Measurements from ENCODE around the gene UACA. TPM values are rescaled to one million over a fixed set of nuclear protein-coding genes. Genes with fewer than 3 reads are reported as not detected.
A peak's percentile ranks its signal among the peaks of the same experiment; 100 is the strongest.
"Not testable (repeated sequence)": the region's sequence is repeated elsewhere in the genome, so short reads cannot be mapped to it uniquely, and the experiment has no call there.

The UACA gene
- total and polyA plus RNA-seq, 4 donors = 59.6 to 185 (median 123) TPM

GRCh38 chr15:70752193-70752635, 11.1 kb downstream of the UACA start:
- Histone ChIP-seq H3K27ac (ENCODE audit: low read depth in 1 of 2, low read length in 2 of 2) (no peak overlapping the region), H3K36me3 (ENCODE audit: control insufficient read depth in 1 of 2, insufficient read depth in 2 of 2, low read length in 1 of 2) (no peaks in the 10 kb centered on the region), H3K9me3 (ENCODE audit: control insufficient read depth, low read length) (no peaks in the 10 kb centered on the region), H3K27me3 (ENCODE audit: control insufficient read depth in 1 of 2, insufficient read depth in 2 of 2, low read length in 1 of 2) (no peaks in the 10 kb centered on the region), H3K4me3 (ENCODE audit: low read length in 2 of 2) (no peak overlapping the region), H3K4me1 (ENCODE audit: control insufficient read depth in 1 of 2, insufficient read depth in 2 of 2, low read length in 2 of 2) (peaks cover 4 to 8% of the 10 kb centered on the region in 2 donors)
- DNase-seq = no peak
- WGBS, 2 donors = 26 to 33% methylated on average over 4 of the region's 4 CpGs
- ATAC-seq (ENCODE audit: low FRiP score) = no peak
- intact Hi-C loops (cut with DNase I) = no loop called here

GRCh38 chr15:70750203-70750869, 13.0 kb downstream of the UACA start:
- no peaks in the 10 kb centered on the region for H3K9me3 ChIP-seq (ENCODE audit: control insufficient read depth, low read length)
- DNase-seq (no peak), ATAC-seq (ENCODE audit: low FRiP score) (no peak)
- 88% methylated on average over 8 of the region's 8 CpGs for WGBS, 2 donors
- H3K36me3 ChIP-seq (ENCODE audit: control insufficient read depth in 1 of 2, insufficient read depth in 2 of 2, low read length in 1 of 2) = no peaks in the 10 kb centered on the region
- peaks cover 4 to 8% of the 10 kb centered on the region in 2 donors for H3K4me1 ChIP-seq (ENCODE audit: control insufficient read depth in 1 of 2, insufficient read depth in 2 of 2, low read length in 2 of 2)
- no peak overlapping the region for H3K27ac ChIP-seq (ENCODE audit: low read depth in 1 of 2, low read length in 2 of 2)
- no peak overlapping the region for H3K4me3 ChIP-seq (ENCODE audit: low read length in 2 of 2)
- intact Hi-C loops (cut with DNase I) = no loop called here
- no peaks in the 10 kb centered on the region for H3K27me3 ChIP-seq (ENCODE audit: control insufficient read depth in 1 of 2, insufficient read depth in 2 of 2, low read length in 1 of 2)

GRCh38 chr15:70748281-70748747, 15.0 kb downstream of the UACA start:
- Histone ChIP-seq H3K4me3 (ENCODE audit: low read length in 2 of 2) (no peak overlapping the region), H3K27me3 (ENCODE audit: control insufficient read depth in 1 of 2, insufficient read depth in 2 of 2, low read length in 1 of 2) (no peaks in the 10 kb centered on the region), H3K36me3 (ENCODE audit: control insufficient read depth in 1 of 2, insufficient read depth in 2 of 2, low read length in 1 of 2) (no peaks in the 10 kb centered on the region), H3K4me1 (ENCODE audit: control insufficient read depth in 1 of 2, insufficient read depth in 2 of 2, low read length in 2 of 2) (peaks cover 7 to 8% of the 10 kb centered on the region in 2 donors), H3K9me3 (ENCODE audit: control insufficient read depth, low read length) (no peaks in the 10 kb centered on the region), H3K27ac (ENCODE audit: low read depth in 1 of 2, low read length in 2 of 2) (no peak overlapping the region)
- peak; percentile 82 for ATAC-seq (ENCODE audit: low FRiP score)
- DNase-seq = peak; percentile 86 to 93
- intact Hi-C loops (cut with DNase I) = loop anchor here in 1 of 2 donors (10.0 kb wide), 1 partner anchor 56 kb away; no protein-coding TSS in a partner anchor
- WGBS, 2 donors = 14 to 16% methylated on average over 3 of the region's 3 CpGs

GRCh38 chr15:70746598-70746997, 16.8 kb downstream of the UACA start:
- H3K27me3 ChIP-seq (ENCODE audit: control insufficient read depth in 1 of 2, insufficient read depth in 2 of 2, low read length in 1 of 2); DNase-seq; H3K9me3 ChIP-seq (ENCODE audit: control insufficient read depth, low read length); H3K4me1 ChIP-seq (ENCODE audit: control insufficient read depth in 1 of 2, insufficient read depth in 2 of 2, low read length in 2 of 2); H3K27ac ChIP-seq (ENCODE audit: low read depth in 1 of 2, low read length in 2 of 2); ATAC-seq (ENCODE audit: low FRiP score); H3K4me3 ChIP-seq (ENCODE audit: low read length in 2 of 2); H3K36me3 ChIP-seq (ENCODE audit: control insufficient read depth in 1 of 2, insufficient read depth in 2 of 2, low read length in 1 of 2): not testable (repeated sequence)
- intact Hi-C loops (cut with DNase I) = loop anchor here in 1 of 2 donors (10.0 kb wide), 1 partner anchor 58 kb away; no protein-coding TSS in a partner anchor

GRCh38 chr15:70742928-70743327, 20.4 kb downstream of the UACA start:
- DNase-seq (no peak), ATAC-seq (ENCODE audit: low FRiP score) (peak; percentile 36)
- H3K36me3 ChIP-seq (ENCODE audit: control insufficient read depth in 1 of 2, insufficient read depth in 2 of 2, low read length in 1 of 2) = no peaks in the 10 kb centered on the region
- intact Hi-C loops (cut with DNase I) = loop anchor here in 1 of 2 donors (10.0 kb wide), 1 partner anchor 62 kb away; no protein-coding TSS in a partner anchor
- H3K27ac ChIP-seq (ENCODE audit: low read depth in 1 of 2, low read length in 2 of 2) = peak overlapping the region in 1 of 2 donors; percentile 12
- H3K9me3 ChIP-seq (ENCODE audit: control insufficient read depth, low read length) = no peaks in the 10 kb centered on the region
- peaks cover 3 to 7% of the 10 kb centered on the region in 2 donors for H3K4me1 ChIP-seq (ENCODE audit: control insufficient read depth in 1 of 2, insufficient read depth in 2 of 2, low read length in 2 of 2)
- H3K27me3 ChIP-seq (ENCODE audit: control insufficient read depth in 1 of 2, insufficient read depth in 2 of 2, low read length in 1 of 2) = no peaks in the 10 kb centered on the region
- 18 to 28% methylated on average over 3 of the region's 3 CpGs for WGBS, 2 donors
- no peak overlapping the region for H3K4me3 ChIP-seq (ENCODE audit: low read length in 2 of 2)

- Histone ChIP-seq H3K9me3 (ENCODE audit: control insufficient read depth, low read length) (no peaks in the 10 kb centered on the region), H3K27me3 (ENCODE audit: control insufficient read depth in 1 of 2, insufficient read depth in 2 of 2, low read length in 1 of 2) (no peaks in the 10 kb centered on the region), H3K36me3 (ENCODE audit: control insufficient read depth in 1 of 2, insufficient read depth in 2 of 2, low read length in 1 of 2) (no peaks in the 10 kb centered on the region), H3K4me1 (ENCODE audit: control insufficient read depth in 1 of 2, insufficient read depth in 2 of 2, low read length in 2 of 2) (peaks cover 3 to 8% of the 10 kb centered on the region in 2 donors), H3K27ac (ENCODE audit: low read depth in 1 of 2, low read length in 2 of 2) (no peak overlapping the region), H3K4me3 (ENCODE audit: low read length in 2 of 2) (no peak overlapping the region)
- intact Hi-C loops (cut with DNase I) = loop anchor here in 1 of 2 donors (10.0 kb wide), 1 partner anchor 63 kb away; no protein-coding TSS in a partner anchor
- DNase-seq (no peak), ATAC-seq (ENCODE audit: low FRiP score) (no peak)
- WGBS, 2 donors = 52 to 53% methylated on average over 2 of the region's 2 CpGs
These were observed 21.6 kb downstream of the UACA start for GRCh38 chr15:70741677-70742293.

- DNase-seq (peak; percentile 71 to 77), ATAC-seq (ENCODE audit: low FRiP score) (peak; percentile 78)
- Histone ChIP-seq H3K4me3 (ENCODE audit: low read length in 2 of 2) (no peak overlapping the region), H3K9me3 (ENCODE audit: control insufficient read depth, low read length) (no peaks in the 10 kb centered on the region), H3K36me3 (ENCODE audit: control insufficient read depth in 1 of 2, insufficient read depth in 2 of 2, low read length in 1 of 2) (no peaks in the 10 kb centered on the region), H3K27ac (ENCODE audit: low read depth in 1 of 2, low read length in 2 of 2) (peak overlapping the region in 1 of 2 donors; percentile 42), H3K4me1 (ENCODE audit: control insufficient read depth in 1 of 2, insufficient read depth in 2 of 2, low read length in 2 of 2) (peaks cover 3 to 8% of the 10 kb centered on the region in 2 donors), H3K27me3 (ENCODE audit: control insufficient read depth in 1 of 2, insufficient read depth in 2 of 2, low read length in 1 of 2) (no peaks in the 10 kb centered on the region)
- intact Hi-C loops (cut with DNase I) = loop anchor here in 1 of 2 donors (10.0 kb wide), 1 partner anchor 64 kb away; no protein-coding TSS in a partner anchor
- 0 to 6% methylated on average over 1 of the region's 1 CpG for WGBS, 2 donors
These were observed 22.2 kb downstream of the UACA start for GRCh38 chr15:70741107-70741531.

- H3K27ac ChIP-seq (ENCODE audit: low read depth in 1 of 2, low read length in 2 of 2); intact Hi-C loops (cut with DNase I); H3K36me3 ChIP-seq (ENCODE audit: control insufficient read depth in 1 of 2, insufficient read depth in 2 of 2, low read length in 1 of 2); H3K4me1 ChIP-seq (ENCODE audit: control insufficient read depth in 1 of 2, insufficient read depth in 2 of 2, low read length in 2 of 2); H3K27me3 ChIP-seq (ENCODE audit: control insufficient read depth in 1 of 2, insufficient read depth in 2 of 2, low read length in 1 of 2); ATAC-seq (ENCODE audit: low FRiP score); DNase-seq; H3K4me3 ChIP-seq (ENCODE audit: low read length in 2 of 2); H3K9me3 ChIP-seq (ENCODE audit: control insufficient read depth, low read length): not testable (repeated sequence)
- WGBS, 2 donors = 94 to 97% methylated on average over 2 of the region's 3 CpGs
These were observed 28.3 kb downstream of the UACA start for GRCh38 chr15:70735040-70735439.
